Sigmoid colon (tissue), 7 donors: ENCODE measurements around the gene LONRF2. TPM values are rescaled to one million over a fixed set of nuclear protein-coding genes. Genes with fewer than 3 reads are reported as not detected.
A peak's percentile ranks its signal among the peaks of the same experiment; 100 is the strongest.

Experiments
- DNase-seq: peaks from one replicate; pipeline ENCODE4 v3.0.0-alpha.2; 2019
- H3K27ac ChIP-seq, 4 donors: fragments of 200-600 bp; sonication (generic); one replicate each; pipeline ENCODE4 v1.5.1; 2016 to 2019; ENCODE audit warnings: mild to moderate bottlenecking in 1 of 4
- H3K27me3 ChIP-seq, 3 donors: fragments of 200-600 bp; sonication (generic); one replicate each; pipeline ENCODE4 v1.5.1; 2019; ENCODE audit warnings: mild to moderate bottlenecking in 1 of 3
- H3K36me3 ChIP-seq, 4 donors: fragments of 200-600 bp; sonication (generic); one replicate each; pipeline ENCODE4 v1.5.1; 2016 to 2019
- H3K4me1 ChIP-seq, 4 donors: fragments of 200-600 bp; sonication (generic); one replicate each; pipeline ENCODE4 v1.5.1; 2017 to 2019
- H3K4me3 ChIP-seq, 4 donors: fragments of 200-600 bp; sonication (generic); one replicate each; pipeline ENCODE4 v1.5.1; 2017 to 2019; ENCODE audit warnings: mild to moderate bottlenecking in 2 of 4, moderate library complexity in 1 of 4
- H3K9me3 ChIP-seq, 4 donors: fragments of 200-600 bp in 3 of 4; sonication (generic) in 3 of 4; one replicate each; pipeline versions ENCODE4 v1.5.1 to v1.6.1; 2013 to 2019
- EP300 ChIP-seq, 4 donors: sonication (generic); formaldehyde crosslinking; IDR thresholded peaks; one replicate each; pipeline ENCODE4 v1.6.1; 2017; ENCODE audit warnings: antibody characterized with exemption in 4 of 4
- POLR2A ChIP-seq, 2 donors: fragments of 450-650 bp; IDR thresholded peaks; one replicate each; pipeline ENCODE4 v1.6.1; 2016; ENCODE audit warnings: antibody characterized with exemption in 2 of 2, mild to moderate bottlenecking in 2 of 2, moderate library complexity in 2 of 2
- POLR2AphosphoS5 ChIP-seq, 4 donors: sonication (generic); formaldehyde crosslinking; IDR thresholded peaks; one replicate each; pipeline ENCODE4 v1.6.1; 2017; ENCODE audit warnings: antibody characterized with exemption in 4 of 4
- WGBS, 2 donors: extraction: QIAGEN DNeasy Blood & Tissue Kit; methylation state at CpG; one replicate each; pipeline ENCODE4 v1.1.7; 2013; 5-methylcytosine and 5-hydroxymethylcytosine counted together
- intact Hi-C: fragments of 100-400 bp; cut with DNase I; formaldehyde crosslinking; loops from one replicate; pipeline ENCODE4 v1.15.1; 2023
- polyA plus RNA-seq, 3 donors: library from polyadenylated mRNA; stranded (reverse); fragments of 200-250 nt; gene quantifications; one replicate each; pipeline ENCODE4 v1.2.3, GENCODE V29; 2013
- total RNA-seq, 4 donors: library from RNA; depleted of rRNA; stranded (reverse); fragments of >200 nt; gene quantifications; one replicate each; pipeline ENCODE4 v1.1.0, GENCODE V29; 2016
- TF ChIP-seq, protein P1 (sequence below), 4 experiments: fragments of 450-650 bp in 3 of 4; fragments of 200-600 bp in 1 of 4; IDR thresholded peaks; one replicate each; pipeline ENCODE4 v1.5.1; 2016 to 2019; ENCODE audit warnings: antibody characterized with exemption in 4 of 4, mild to moderate bottlenecking in 3 of 4, moderate library complexity in 2 of 4
- donor health status: healthy with polysubstance abuse.
- donor health status: Bipolar disorder and iron deficiency.
- donor health status: healthy.

Gene LONRF2
- total and polyA plus RNA-seq, 7 donors: under 0.01 to 25.8 (median 14.6) TPM

GRCh38 chr2:100290718-100291151 is 31.6 kb downstream of the LONRF2 start:
- no peak for DNase-seq
- peaks cover 0 to 53% (median 10%) of the 10 kb centered on the region in 4 donors for H3K36me3 ChIP-seq
- H3K9me3 ChIP-seq: no peaks in the 10 kb centered on the region
- H3K27ac ChIP-seq: peak overlapping the region in 3 of 4 donors; percentile 73 to 86 (median 80)
- WGBS, 2 donors: 70 to 75% methylated on average over 7 of the region's 7 CpGs
- H3K4me1 ChIP-seq: peaks cover 0 to 33% (median 26%) of the 10 kb centered on the region in 4 donors
- no peaks in the 10 kb centered on the region for H3K27me3 ChIP-seq
- no peak overlapping the region for H3K4me3 ChIP-seq
- intact Hi-C loops: no loop called here
- TF ChIP-seq EP300 (IDR thresholded peaks at IDR 0.05): no peak
- TF ChIP-seq POLR2A (IDR thresholded peaks at IDR 0.05): no peak
- TF ChIP-seq POLR2AphosphoS5 (IDR thresholded peaks at IDR 0.05): no peak

DNA sequence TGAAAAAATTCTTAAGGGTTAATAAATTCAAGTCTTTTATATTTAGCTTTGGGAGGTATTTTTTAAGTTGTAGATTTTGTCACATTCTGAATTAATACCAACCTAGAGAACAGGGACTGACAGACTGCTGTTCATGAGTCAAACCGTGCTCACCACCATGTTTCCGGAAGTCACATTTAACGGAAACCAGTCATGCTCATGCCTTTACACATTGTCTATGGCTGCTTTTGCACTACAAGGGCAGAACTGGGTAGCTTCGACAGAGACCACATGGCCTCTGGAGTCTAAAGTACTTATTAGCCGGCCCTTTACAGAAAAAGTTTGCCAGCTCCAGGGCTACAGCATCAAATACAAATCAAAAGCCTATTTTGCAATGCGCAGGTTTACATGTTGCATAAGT is 33.3 kb downstream of the LONRF2 start:
- H3K27me3 ChIP-seq: no peaks in the 10 kb centered on the region
- peaks cover 0 to 57% (median 10%) of the 10 kb centered on the region in 4 donors for H3K36me3 ChIP-seq
- H3K4me3 ChIP-seq: no peak overlapping the region
- no peaks in the 10 kb centered on the region for H3K9me3 ChIP-seq
- no peak for DNase-seq
- WGBS, 2 donors: 89 to 92% methylated on average over 6 of the region's 6 CpGs
- no peak overlapping the region for H3K27ac ChIP-seq
- H3K4me1 ChIP-seq: peaks cover 0 to 33% (median 26%) of the 10 kb centered on the region in 4 donors
- TF ChIP-seq, protein P1, sequence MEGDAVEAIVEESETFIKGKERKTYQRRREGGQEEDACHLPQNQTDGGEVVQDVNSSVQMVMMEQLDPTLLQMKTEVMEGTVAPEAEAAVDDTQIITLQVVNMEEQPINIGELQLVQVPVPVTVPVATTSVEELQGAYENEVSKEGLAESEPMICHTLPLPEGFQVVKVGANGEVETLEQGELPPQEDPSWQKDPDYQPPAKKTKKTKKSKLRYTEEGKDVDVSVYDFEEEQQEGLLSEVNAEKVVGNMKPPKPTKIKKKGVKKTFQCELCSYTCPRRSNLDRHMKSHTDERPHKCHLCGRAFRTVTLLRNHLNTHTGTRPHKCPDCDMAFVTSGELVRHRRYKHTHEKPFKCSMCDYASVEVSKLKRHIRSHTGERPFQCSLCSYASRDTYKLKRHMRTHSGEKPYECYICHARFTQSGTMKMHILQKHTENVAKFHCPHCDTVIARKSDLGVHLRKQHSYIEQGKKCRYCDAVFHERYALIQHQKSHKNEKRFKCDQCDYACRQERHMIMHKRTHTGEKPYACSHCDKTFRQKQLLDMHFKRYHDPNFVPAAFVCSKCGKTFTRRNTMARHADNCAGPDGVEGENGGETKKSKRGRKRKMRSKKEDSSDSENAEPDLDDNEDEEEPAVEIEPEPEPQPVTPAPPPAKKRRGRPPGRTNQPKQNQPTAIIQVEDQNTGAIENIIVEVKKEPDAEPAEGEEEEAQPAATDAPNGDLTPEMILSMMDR (IDR thresholded peaks at IDR 0.05): no peak
- TF ChIP-seq EP300 (IDR thresholded peaks at IDR 0.05) (no peak), POLR2A (IDR thresholded peaks at IDR 0.05) (no peak), POLR2AphosphoS5 (IDR thresholded peaks at IDR 0.05) (no peak)
- intact Hi-C loops: no loop called here

DNA sequence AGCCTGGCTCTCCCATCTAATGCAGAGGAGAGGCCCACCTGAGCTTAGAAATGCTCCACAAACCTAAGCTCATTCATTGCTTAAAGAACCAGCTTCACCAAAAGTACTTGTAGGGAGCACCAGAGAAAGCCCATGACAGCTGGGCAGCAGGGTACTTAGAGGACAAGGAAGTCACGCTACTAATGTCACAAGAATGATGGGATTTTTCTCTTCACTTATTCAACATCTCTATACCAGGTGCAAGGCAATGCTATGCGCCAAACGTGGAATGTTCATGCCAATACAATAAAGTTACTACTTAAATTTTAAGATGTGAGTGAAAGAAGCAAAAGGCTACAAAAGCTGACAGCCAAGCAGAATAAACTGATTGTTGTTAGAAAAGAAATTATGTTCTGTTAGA is 36.0 kb downstream of the LONRF2 start:
- Histone ChIP-seq H3K36me3 (peaks cover 0 to 63% (median 10%) of the 10 kb centered on the region in 4 donors), H3K27ac (no peak overlapping the region), H3K4me3 (no peak overlapping the region), H3K4me1 (peaks cover 0 to 10% (median 7%) of the 10 kb centered on the region in 4 donors), H3K27me3 (no peaks in the 10 kb centered on the region), H3K9me3 (no peaks in the 10 kb centered on the region)
- intact Hi-C loops: no loop called here
- no peak for DNase-seq
- no peak for TF ChIP-seq POLR2AphosphoS5 (IDR thresholded peaks at IDR 0.05)
- TF ChIP-seq EP300 (IDR thresholded peaks at IDR 0.05): no peak
- TF ChIP-seq POLR2A (IDR thresholded peaks at IDR 0.05): no peak
- TF ChIP-seq, protein P1 (IDR thresholded peaks at IDR 0.05): no peak
- WGBS, 2 donors: 85% methylated on average over 3 of the region's 3 CpGs

GRCh38 chr2:100285691-100286090 is 36.6 kb downstream of the LONRF2 start:
- TF ChIP-seq POLR2AphosphoS5 (IDR thresholded peaks at IDR 0.05) (no peak), POLR2A (IDR thresholded peaks at IDR 0.05) (no peak), EP300 (IDR thresholded peaks at IDR 0.05) (no peak)
- TF ChIP-seq, protein P1 (IDR thresholded peaks at IDR 0.05): no peak
- DNase-seq: no peak
- H3K4me1 ChIP-seq: peaks cover 0 to 4% (median under 1%) of the 10 kb centered on the region in 4 donors

DNA sequence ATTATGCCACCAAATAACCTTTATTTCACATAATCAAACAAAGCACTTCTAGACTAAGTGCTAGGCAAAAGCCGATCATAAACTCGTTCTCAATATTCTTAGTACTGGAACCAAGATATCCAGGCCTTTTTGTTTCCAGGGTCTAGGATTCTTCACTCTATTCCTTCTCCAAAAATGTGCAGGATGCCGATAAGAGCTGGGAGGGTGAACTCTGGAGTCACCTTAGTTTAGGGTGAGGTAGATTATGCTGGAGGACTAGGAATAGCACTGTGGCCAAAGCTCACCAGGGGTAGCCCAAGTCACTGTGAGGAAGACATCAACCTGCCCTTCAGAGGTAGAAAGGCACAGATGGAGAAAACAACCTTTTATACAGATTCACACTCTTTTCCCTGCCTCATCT is 37.3 kb downstream of the LONRF2 start:
- DNase-seq: no peak
- no peaks in the 10 kb centered on the region for H3K9me3 ChIP-seq
- H3K4me1 ChIP-seq: no peaks in the 10 kb centered on the region
- intact Hi-C loops: no loop called here
- no peaks in the 10 kb centered on the region for H3K27me3 ChIP-seq
- WGBS, 2 donors: 24 to 32% methylated on average over 3 of the region's 3 CpGs
- peaks cover 0 to 58% (median 10%) of the 10 kb centered on the region in 4 donors for H3K36me3 ChIP-seq
- no peak overlapping the region for H3K4me3 ChIP-seq
- no peak overlapping the region for H3K27ac ChIP-seq
- TF ChIP-seq POLR2AphosphoS5 (IDR thresholded peaks at IDR 0.05) (no peak), POLR2A (IDR thresholded peaks at IDR 0.05) (no peak), EP300 (IDR thresholded peaks at IDR 0.05) (no peak)
- TF ChIP-seq, protein P1 (IDR thresholded peaks at IDR 0.05): no peak

More at GRCh38 chr2:100285691-100286090, 36.6 kb downstream of the LONRF2 start:
- H3K9me3 ChIP-seq: no peaks in the 10 kb centered on the region
- WGBS, 2 donors: 68 to 71% methylated on average over 6 of the region's 6 CpGs
- H3K27me3 ChIP-seq: no peaks in the 10 kb centered on the region
- intact Hi-C loops: no loop called here
- no peak overlapping the region for H3K4me3 ChIP-seq
- H3K36me3 ChIP-seq: peaks cover 0 to 63% (median 10%) of the 10 kb centered on the region in 4 donors
- no peak overlapping the region for H3K27ac ChIP-seq
